Lung microvascular endothelial cell (primary cell): ENCODE measurements around the gene TSEN15. TPM values are rescaled to one million over a fixed set of nuclear protein-coding genes. Genes with fewer than 3 reads are reported as not detected.
A peak's percentile ranks its signal among the peaks of the same experiment; 100 is the strongest.
"Not testable (repeated sequence)": the region's sequence is repeated elsewhere in the genome, so short reads cannot be mapped to it uniquely, and the experiment has no call there.

Source experiments
- DNase-seq, 2 donors: peaks; one replicate each; pipeline versions ENCODE4 v3.0.0 to v3.0.0-alpha.2; 2010; ENCODE audit warnings: low read depth in 2 of 2
- total RNA-seq: library from RNA; depleted of rRNA; stranded (reverse); fragments of >200 nt; gene quantifications from 2 replicates; pipeline ENCODE4 v1.2.1, GENCODE V29; 2014

The TSEN15 gene
- total RNA-seq, 1 donor from 2014 or later: 17.7 TPM

DNA sequence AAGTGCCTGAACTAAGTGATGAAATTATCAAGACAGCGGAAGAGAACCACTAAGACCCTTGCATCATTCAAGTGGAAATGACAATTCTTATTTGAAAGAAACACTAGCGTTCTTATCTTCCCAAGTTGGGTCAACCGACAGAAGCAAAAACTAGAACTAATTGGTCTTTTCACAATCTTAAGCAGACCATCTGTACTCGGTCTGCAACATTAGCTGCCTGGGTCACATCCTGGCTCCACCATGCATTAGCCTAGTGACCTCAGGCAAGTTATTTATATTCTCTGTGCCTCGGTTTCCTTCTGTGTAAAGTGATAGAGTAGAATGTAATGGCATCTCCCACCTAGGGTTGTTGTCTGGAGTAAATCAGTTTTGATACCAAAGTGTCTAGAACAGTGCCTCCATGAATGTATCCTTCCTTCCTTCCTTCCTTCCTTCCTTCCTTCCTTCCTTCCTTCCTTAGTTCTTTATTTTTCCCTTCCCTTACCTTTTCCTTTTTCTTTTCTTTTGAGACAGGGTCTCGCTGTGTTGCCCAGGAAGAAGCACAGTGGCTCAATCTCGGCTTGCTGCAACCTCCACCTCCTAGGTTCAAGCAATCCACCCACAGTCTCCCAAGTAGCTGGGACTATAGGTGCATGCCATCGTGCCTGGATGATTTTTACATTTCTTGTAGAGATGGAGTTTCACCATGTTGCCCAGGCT, 20.0 kb upstream of the TSEN15 start:
- no peak for DNase-seq

DNA sequence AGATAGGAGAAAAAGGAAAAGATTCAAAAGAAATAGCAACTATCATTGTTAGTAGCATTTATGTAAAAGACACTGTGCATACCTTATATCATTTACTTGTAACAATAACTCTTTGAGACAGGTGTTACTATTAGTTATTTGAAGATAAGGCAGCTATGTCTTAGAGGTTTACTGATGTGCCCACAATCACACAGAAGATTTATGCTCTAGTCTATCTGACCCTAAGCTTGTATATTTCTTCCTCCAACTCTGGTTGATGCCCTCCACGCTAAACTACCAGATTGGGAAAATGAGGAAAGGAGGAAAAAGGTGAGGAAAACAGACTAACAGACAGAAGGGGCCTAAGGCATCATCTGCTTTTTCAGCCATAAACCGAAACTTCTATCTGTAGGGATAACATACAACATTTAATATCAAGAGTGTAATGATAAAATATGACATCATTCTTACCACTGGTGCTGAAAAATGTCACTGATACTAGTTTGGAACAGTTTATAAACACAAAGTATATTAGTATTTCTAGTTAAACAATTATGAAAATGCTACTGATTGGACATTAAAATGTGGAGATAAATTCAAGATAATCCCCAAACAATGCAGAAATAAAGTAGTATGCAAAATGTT, 19.1 kb upstream of the TSEN15 start:
- DNase-seq: no peak

- DNase-seq: no peak
These were observed 18.6 kb upstream of the TSEN15 start for GRCh38 chr1:184032930-184033418.

- DNase-seq: no peak
These were observed 17.8 kb upstream of the TSEN15 start for GRCh38 chr1:184033711-184034167.

DNA sequence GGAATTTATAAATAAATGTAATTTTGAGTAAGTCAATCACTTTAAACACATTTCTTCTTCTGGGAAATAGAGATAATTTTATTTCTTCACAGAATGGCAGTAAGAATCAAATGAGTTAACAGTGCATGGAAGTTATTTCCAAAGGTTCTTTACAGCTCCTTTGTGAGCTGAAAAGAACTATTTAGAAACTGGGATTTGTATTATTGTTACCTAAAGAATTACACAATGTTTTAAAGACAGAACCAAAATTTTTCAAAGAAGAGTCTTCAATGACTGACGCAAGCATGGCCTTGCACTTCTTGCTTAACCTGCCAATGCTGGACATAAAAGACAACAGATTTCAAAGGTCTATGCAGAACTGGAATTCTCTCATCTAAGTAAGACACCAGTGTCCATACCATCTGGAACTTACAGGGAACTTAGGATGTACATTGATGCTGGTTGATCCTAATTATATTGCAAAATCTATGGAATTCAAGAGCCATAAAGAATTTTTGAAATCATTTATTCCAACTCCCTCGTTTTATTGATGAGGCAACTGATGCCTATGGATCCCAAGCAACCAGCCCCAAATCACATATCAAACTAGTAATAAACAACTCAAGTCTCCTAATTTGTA, 16.7 kb upstream of the TSEN15 start:
- DNase-seq: no peak

DNA sequence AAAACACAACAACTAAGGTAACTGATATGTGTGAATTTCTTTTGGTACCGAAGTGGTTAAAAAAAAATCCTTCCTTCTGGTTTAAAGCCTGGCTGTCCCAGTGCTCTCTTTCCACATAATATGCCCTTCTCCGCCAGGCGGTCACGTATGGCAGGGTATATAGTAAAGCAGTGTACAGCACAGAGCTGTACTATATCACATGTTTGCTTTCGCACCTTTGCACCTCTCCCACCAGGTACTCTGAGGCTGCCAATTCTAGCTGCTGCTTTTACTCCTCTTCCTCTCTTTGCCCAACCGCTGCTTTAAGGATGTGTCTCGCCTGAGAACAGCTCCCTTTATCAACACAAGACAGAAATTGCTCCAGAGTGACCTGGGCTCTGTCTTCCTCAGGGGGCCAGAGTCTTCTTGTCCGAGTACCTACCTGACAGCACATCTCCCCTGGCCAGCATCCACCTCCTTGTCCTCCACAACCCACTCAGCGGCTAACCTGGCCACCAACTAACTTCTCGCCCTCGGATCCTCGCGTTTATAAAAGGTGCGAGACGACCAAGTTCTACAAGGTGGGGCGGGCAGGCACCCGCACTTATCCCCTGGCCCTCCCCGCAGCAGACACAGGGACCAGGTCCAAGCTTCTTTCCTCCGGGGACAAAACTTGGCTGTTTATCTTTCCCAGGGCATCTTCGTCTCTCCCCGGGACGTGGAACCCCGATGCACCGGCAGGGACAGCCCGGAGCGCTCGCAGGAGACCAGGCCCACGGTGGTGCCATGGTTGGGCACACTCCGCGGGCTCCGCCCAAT, 15.6 kb upstream of the TSEN15 start:
- no peak for DNase-seq

DNA sequence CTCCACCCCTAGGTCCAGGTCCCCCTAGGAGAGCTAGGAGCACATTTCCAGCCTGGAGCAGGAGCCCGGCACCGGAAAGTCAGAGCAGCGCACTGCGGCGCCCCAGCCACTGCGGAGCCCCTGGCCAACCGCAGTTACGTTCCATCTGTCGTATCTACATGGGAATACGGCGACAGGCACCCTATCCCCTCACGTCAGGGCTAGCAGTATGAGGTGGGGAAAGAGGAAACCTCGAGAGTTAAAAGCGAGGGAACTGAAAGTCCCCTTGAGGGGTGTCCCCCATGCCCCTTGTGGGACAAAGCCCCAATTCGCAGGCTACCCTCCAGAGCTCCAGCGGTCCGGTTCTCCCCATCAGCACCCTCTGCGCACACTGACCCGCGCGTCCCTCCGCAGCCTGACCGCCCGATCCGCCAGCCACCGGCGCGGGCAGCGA, 15.0 kb upstream of the TSEN15 start:
- no peak for DNase-seq

- DNase-seq: no peak
These were observed 13.5 kb upstream of the TSEN15 start for GRCh38 chr1:184037849-184038591.

DNA sequence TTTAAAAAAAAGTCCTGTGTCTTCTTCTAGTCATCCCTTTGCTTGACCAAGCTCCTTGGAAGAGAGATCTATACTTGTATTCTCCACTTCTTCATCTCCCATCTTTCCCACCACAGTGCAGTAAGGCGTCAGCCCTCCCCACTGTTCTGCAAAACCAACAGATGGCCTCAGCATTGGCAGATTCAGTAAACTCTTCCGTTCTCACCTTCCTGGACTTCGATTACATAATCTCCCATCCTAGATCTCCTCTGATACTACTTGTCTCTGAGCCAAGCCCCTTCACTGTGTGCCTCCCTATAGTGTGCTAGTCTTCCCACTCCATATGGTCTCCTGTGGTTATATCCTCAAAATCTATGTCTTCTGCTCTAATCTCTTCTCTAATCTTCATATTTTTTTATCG, 12.4 kb upstream of the TSEN15 start:
- DNase-seq: no peak

DNA sequence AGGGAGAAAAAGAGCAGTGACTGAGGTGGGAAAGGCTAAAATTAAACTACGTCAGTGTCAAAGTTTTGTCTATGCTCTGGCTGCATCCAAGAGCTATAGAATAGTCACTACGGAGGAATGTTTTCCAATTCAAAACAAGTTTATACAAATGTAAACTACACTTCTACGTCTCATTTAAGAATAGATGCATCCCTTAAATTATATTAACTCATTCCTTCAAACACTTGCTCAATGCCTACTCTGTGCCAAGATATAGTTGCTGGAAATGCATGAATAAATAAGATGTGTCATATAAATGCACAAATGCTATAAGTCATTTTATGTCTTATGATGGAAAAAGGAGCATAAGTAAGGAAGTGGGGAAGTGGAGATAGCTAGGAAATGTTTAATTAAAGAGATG, 9.8 kb upstream of the TSEN15 start:
- DNase-seq: no peak

DNA sequence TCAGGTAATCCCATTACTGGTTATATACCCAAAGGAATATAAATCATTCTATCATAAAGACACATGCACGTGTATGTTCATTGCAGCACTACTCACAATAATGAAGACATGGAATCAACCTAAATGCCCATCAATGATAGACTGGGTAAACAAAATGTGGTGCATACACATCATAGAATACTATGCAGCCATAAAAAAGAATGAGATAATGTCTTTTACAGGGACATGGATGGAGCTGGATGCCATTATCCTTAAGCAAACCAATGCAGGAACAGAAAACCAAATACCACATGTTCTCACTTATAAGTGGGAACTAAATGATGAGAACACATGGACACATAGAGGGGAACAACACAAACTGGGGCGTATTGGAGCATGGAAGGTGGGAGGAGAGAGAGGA, 8.2 kb upstream of the TSEN15 start:
- DNase-seq: not testable (repeated sequence)

- DNase-seq: no peak
These were observed 6.7 kb upstream of the TSEN15 start for GRCh38 chr1:184044603-184045376.

DNA sequence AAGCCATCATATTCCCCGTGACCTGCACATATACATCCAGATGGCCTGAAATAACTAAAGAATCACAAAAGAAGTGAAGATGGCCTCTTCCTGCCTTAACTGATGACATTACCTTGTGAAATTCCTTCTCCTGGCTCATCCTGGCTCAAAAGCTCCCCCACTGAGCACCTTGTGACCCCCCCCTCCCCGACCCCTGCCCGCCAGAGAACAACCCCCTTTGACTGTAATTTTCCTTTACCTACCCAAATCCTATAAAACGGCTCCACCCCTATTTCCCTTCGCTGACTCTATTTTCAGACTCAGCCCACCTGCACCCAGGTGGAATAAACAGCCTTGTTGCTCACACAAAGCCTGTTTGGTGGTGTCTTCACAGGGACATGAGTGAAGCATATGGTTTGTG, 4.0 kb upstream of the TSEN15 start:
- not testable (repeated sequence) for DNase-seq

DNA sequence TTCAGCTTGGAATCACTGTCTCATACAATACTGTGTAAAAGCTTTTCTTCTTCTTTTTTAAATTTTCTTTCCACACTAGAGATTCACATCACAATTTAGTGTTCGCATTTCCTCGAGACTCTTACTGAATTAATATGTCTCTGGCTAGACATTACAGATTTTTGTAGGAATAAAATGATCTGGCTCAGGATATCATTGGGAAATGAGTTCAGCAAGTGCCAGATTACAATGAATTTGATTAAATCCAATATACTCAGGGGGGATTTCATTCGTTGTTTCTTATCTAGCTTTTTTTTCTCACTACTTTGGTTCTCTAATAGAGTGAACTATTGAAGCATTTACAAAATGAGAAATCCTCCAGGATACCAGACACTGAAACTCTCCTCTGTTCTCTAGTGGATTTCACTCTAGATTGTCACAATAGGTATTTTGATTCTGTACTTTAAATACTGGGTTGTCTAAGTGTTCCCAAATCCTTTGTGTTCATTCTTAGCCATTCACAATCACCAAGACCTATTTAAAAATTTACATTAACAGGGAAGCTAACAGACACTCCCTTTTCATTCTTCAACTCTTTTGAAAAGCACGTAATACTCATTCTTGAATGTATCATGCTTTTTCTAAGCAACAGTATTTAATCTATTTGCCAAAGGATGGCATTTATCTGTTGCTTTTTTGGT, 2.8 kb upstream of the TSEN15 start:
- DNase-seq: no peak

DNA sequence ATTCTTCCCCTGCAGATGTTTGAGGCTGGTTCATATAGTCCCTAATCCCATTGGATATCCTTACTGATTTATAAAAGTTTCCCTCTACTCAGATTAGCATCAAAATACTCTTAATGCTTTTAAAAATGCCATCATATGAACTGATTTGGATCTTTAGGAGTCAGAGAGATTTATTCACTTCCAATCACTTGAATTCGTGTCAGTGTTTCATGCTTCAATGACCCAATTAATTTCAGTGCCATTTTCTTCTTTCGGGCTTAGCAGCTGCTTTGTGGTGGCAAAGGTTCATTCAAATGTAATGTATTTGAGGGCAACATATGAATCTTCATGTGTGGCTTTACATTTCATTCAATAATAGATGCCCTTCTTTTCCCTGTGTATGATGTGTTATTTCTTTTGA, 2.2 kb upstream of the TSEN15 start:
- DNase-seq: no peak

DNA sequence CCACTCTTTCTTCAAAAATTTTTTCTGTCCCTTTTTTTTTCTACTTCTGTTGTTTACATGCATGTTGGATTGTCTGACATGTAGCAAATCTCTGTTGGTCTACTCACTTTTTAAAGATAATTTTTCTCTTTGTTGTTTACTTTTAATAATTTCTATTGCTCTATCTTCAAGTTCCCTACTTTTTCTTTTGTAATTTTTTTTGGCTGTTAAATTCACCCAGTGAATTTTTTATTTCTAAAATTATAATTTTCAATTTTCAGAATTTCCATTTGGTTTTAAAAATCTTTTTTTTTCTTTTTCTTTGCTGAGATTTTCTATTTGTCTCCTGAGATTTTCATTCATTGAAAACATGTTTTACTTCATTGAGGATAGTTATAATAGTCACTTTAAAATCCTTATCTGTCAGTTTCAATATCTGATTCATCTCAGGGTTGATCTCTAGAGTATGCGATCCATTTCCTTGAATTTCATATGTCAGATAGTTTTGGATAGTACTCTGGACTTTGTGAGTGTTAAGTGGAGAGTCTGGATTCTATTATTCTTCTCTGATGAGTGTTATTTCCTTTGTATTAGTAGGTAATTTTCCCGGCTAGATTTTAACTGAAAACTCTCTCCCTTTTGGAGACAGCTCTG, 1.6 kb upstream of the TSEN15 start:
- no peak for DNase-seq

DNA sequence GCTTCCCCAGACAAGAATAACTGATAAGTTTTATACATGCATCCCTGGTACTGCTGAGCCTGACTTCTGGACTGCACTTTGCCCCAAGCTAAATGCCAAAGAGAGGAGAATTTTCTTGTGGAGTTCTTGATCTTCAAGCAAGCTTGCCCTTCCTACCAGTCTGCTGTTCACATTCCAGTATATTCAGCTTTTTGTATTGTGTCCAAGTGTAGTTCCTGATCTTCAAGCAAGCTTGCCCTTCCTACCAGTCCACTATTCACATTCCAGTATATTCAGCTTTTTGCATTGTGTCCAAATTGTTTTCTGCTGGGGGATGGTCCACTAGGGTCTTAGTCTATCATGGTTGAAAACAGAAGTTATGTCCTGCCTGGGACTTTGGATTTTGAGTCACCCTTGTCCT, 894 bp upstream of the TSEN15 start:
- no peak for DNase-seq

- peak in 1 of 2 donors; percentile 19 for DNase-seq
These were observed 419 bp upstream of the TSEN15 start for GRCh38 chr1:184051138-184051484.

DNA sequence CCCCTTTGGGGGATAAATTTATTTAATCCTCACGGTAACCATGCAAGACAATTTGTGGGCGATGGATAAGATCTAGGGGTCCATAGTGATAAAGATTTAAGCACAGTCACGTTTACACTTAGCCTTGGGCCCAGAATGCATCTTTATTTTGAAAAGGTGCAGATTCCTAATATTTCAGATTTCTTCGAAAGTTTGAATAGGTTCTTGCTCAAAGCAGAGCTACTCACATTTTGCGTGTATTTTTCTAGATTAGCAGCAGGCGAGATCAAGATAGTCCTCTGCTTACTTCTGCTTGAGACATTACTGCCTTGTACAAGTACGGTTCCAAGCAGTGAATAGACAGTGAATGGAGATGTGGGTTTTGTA, 647 bp downstream of the TSEN15 start:
- DNase-seq: no peak

GRCh38 chr1:184052750-184053149, 1.2 kb downstream of the TSEN15 start:
- no peak for DNase-seq
